Measurements from ENCODE around the gene SIPA1L2.

SIPA1L2 gene

DNA sequence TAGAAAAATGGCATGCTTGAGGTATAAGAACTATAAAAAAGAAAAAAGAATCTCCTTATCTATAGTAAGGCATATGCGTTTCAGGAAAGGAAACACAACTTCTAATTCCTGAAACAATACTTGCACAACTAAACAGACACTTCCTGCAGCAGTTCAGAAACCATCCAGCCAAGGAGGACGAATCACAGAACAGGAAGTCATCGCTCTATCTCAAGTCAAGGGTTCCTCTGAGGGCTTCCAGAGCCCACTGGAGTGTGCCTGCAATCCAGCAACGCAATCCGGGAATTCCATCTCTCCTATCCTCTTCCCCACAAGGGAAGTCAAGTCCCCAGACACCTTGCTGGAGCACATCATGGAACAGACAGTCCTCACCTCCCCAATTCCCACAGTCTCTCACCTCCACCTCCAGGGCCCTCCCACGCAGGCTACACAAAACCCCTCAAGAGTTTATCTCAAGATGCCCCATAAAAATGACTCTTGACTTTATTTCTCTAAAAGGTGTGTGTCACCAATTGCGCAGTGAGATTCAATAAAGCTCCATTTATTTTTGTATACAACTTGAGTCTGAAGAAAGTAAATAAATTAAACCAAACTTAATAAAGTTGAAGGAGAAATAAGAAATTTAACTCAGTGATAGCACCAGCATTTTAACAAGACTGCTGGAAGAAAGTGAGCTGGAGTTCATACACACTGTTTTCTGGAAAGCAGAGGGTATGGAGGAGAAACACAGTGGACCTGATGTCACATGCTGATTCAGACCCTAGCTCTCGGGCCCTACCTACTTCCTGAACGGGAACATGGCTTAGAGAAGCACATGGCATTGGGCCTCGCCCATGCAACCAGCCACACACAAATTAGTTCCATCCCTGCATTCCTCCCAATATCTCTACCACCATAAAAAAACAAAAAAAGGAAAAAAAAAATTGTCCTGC lies 39.9 kb downstream of the SIPA1L2 start:
- no peak for DNase-seq (ENCODE audit: low spot score)

DNA sequence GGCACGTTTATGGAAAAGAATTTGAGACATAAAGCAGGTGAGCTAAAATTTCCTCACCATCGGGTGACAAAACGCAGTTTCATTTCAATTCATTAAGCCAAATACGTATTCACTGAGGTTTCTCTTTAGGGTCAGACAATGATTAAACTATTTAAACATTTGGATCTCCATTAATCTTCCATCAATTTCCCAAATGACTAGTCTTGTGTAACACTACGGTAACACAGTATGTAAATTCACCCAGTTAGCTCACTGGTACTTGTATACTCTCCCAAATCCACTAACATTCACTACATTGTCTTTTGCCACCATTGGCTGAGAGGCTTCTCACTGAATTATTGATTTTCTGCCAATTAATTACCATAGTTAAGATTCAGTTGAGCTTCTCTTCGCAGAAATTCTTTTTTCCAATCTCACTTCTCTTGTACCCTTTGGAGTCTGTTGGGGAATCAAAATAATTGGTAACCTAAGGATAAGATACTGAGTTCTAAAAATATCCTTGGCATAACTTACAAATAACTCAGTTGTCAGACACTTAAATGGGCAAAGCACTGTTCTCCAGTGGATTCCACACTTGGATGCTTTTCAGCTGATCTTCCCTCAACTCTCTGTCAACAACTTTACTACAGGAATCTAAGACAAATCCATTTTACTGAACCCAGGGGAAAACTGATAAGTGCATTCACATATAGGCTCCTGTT lies 40.7 kb downstream of the SIPA1L2 start:
- DNase-seq (ENCODE audit: low spot score) = no peak

DNA sequence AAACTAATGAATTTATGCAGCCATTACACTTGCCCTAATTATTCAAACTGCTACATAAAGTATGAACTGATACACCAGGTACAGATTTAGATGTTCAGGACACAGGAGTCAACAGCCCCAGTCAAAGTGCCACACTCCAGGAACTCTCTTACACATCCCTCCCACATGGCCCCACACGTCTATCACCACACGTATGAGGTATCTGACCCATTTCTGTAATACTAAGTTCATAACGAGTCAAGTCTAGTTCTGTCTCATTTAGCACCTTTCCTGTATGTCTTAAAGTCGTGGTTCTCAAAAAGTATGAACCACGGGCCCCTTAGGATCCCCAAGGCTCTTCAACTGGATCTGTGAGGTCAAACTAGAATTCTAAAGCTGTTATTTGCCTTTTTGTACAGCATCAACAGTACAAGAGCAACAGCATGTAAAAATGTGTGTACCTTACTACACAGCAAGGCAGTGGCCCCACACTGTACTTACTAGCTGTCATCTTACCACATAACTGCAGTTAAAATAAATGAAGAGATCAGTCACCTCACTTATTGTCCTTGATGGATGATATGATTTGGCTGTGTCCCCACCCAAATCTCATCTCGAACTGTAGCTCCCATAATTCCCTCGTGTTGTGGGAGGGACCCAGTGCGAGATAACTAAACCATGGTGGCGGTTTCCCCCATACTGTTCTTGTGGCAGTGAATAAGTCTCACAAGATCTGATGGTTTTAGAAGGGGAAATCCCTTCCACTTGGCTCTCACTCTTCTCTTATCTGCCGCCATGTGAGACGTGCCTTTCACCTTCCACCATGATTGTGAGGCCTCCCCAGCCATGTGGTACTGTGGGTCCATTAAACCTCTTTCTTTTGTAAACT lies 42.6 kb downstream of the SIPA1L2 start:
- DNase-seq (ENCODE audit: low spot score) = no peak

DNA sequence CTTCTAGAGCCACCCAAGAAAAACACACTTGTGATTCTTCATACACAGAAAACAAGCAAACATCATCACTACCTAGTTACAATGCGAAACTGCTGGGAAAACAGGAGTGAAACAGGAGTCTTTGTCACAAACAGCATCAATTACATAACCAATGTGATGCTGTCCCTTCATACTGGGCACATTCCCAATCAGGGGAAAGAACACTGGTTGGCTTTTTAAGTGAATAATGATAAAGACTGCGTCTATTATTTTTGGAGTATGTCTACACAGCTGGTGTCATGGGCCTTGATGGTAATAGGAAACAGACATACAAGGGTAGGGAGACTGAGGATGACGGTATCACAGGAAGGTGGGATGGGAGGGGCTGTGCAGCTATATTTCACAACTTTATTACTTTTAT lies 43.3 kb downstream of the SIPA1L2 start:
- no peak for DNase-seq (ENCODE audit: low spot score)

DNA sequence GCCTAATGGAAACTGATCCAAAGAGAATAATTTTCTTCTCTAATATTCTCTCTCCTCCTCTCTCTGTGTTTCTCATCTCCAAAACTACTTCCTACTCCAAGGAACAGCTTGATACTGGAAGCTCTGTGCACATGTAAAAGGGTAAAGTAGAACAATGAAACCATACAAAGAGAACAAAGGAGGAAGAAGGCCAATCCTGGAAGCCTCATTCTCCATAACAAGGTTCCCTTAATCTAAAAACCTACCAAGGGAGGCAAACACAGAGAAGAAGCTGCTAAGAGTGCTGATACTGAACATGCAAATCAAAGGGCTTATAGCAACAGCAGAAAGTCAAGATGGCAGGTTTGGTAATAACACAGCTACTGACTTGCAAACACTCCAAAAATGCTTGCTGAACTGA lies 44.4 kb downstream of the SIPA1L2 start:
- no peak for DNase-seq (ENCODE audit: low spot score)

DNA sequence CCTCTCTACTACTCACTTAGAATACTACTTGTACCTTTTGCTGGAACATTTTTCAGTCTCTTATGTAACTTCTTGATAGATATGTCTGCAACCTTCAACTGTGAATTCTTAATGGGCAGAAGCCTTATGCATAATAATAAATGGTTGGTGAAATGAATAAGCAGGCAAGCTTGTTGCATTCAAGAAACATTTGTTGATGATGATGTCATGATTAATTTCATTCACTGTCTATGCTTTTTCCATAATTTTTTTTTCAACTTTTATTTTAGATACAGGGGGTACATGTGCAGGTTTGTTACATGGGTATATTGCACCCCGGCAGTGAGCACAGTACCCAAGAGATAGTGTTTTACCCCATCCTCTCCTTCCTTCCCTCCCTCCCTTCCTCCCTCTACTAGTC lies 48.0 kb downstream of the SIPA1L2 start:
- DNase-seq (ENCODE audit: low spot score) = no peak
